Measurements from ENCODE around the gene SLC36A3.

DNA sequence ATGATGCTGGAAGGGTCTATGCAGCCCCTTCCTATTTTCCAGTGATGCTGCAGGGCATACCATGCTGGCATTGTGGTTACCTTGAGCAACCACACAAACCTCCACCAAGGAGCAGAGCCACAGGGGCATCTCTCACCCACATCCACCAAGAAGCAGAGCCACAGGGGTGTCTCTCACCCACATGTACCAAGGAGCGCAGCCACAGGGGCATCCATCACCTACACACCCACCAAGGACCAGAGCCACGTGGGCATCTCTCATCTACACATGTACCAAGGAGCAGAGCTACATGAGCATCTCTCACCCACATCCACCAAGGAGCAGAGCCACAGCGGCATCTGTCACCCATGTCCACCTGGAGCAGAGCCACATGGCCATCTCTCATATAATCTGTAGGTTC lies 59.4 kb downstream of the SLC36A3 start:
- TF ChIP-seq, protein P1, sequence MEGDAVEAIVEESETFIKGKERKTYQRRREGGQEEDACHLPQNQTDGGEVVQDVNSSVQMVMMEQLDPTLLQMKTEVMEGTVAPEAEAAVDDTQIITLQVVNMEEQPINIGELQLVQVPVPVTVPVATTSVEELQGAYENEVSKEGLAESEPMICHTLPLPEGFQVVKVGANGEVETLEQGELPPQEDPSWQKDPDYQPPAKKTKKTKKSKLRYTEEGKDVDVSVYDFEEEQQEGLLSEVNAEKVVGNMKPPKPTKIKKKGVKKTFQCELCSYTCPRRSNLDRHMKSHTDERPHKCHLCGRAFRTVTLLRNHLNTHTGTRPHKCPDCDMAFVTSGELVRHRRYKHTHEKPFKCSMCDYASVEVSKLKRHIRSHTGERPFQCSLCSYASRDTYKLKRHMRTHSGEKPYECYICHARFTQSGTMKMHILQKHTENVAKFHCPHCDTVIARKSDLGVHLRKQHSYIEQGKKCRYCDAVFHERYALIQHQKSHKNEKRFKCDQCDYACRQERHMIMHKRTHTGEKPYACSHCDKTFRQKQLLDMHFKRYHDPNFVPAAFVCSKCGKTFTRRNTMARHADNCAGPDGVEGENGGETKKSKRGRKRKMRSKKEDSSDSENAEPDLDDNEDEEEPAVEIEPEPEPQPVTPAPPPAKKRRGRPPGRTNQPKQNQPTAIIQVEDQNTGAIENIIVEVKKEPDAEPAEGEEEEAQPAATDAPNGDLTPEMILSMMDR (IDR thresholded peaks at IDR 0.05; ENCODE audit: low read depth, low read length, poor library complexity, severe bottlenecking): no peak
- no peak for TF ChIP-seq EZH2phosphoT487 (IDR thresholded peaks at IDR 0.05; ENCODE audit: borderline replicate concordance, low read length)
